H1 (cell line): ENCODE data around the gene SP9.

ENCODE experiments used
- CHD2 ChIP-seq: IDR thresholded peaks from 2 replicates; pipeline ENCODE4 v1.6.1; 2012; ENCODE audit warnings: low read length, improper control_type of control experiment
- CTCF ChIP-seq, 3 experiments: IDR thresholded peaks; 1 replicate in 2 of 3; 2 replicates in 1 of 3; pipeline versions ENCODE4 v1.5.1 to v1.6.1; 2011; ENCODE audit warnings: low read length in 3 of 3, mild to moderate bottlenecking in 3 of 3, inconsistent platforms in 2 of 3, low read depth in 1 of 3, moderate library complexity in 1 of 3; ENCODE audit not compliant: insufficient read depth in 1 of 3; ENCODE audit errors: control extremely low read depth in 1 of 3
- EZH2 ChIP-seq: fragments of 200-600 bp; sonication (generic); IDR thresholded peaks from 2 replicates; pipeline ENCODE4 v1.7.1; 2012; ENCODE audit warnings: low read depth, mild to moderate bottlenecking, moderate library complexity, low read length, inconsistent platforms; ENCODE audit not compliant: severe bottlenecking
- JUN ChIP-seq: IDR thresholded peaks from 2 replicates; pipeline ENCODE4 v1.6.1; 2011; ENCODE audit warnings: low read depth, mild to moderate bottlenecking, improper control_type of control experiment, low read length
- MAFK ChIP-seq: IDR thresholded peaks from 2 replicates; pipeline ENCODE4 v1.6.1; 2012; ENCODE audit warnings: low read depth, mild to moderate bottlenecking, improper control_type of control experiment, low read length
- MAX ChIP-seq: IDR thresholded peaks from 2 replicates; pipeline ENCODE4 v1.6.1; 2012; ENCODE audit warnings: inconsistent platforms
- NANOG ChIP-seq: IDR thresholded peaks from 2 replicates; pipeline ENCODE4 v1.6.1; 2011; ENCODE audit warnings: low read length, low read depth, mild to moderate bottlenecking, inconsistent platforms; ENCODE audit not compliant: insufficient read depth, poor library complexity, severe bottlenecking
- POLR2A ChIP-seq, 2 experiments: IDR thresholded peaks; 1 replicate in 1 of 2; 2 replicates in 1 of 2; pipeline ENCODE4 v1.6.1; 2011; ENCODE audit warnings: low read depth in 2 of 2, low read length in 2 of 2, mild to moderate bottlenecking in 2 of 2; ENCODE audit errors: control extremely low read depth in 1 of 2
- POLR2AphosphoS5 ChIP-seq: IDR thresholded peaks from 2 replicates; pipeline ENCODE4 v1.6.1; 2011; ENCODE audit warnings: low read depth, low read length
- RAD21 ChIP-seq, 2 experiments: IDR thresholded peaks in 1 of 2; conservative IDR thresholded peaks in 1 of 2; 2 replicates each; pipeline ENCODE4 v1.6.1; 2011; ENCODE audit warnings: low read depth in 2 of 2, low read length in 2 of 2, improper control_type of control experiment in 1 of 2, inconsistent platforms in 1 of 2, mild to moderate bottlenecking in 1 of 2, moderate library complexity in 1 of 2
- SRF ChIP-seq: IDR thresholded peaks from 2 replicates; pipeline ENCODE4 v1.6.1; 2011; ENCODE audit warnings: mild to moderate bottlenecking, low read depth, low read length, moderate library complexity
- USF2 ChIP-seq: IDR thresholded peaks from 2 replicates; pipeline ENCODE4 v1.6.1; 2011; ENCODE audit warnings: low read length, improper control_type of control experiment

DNA sequence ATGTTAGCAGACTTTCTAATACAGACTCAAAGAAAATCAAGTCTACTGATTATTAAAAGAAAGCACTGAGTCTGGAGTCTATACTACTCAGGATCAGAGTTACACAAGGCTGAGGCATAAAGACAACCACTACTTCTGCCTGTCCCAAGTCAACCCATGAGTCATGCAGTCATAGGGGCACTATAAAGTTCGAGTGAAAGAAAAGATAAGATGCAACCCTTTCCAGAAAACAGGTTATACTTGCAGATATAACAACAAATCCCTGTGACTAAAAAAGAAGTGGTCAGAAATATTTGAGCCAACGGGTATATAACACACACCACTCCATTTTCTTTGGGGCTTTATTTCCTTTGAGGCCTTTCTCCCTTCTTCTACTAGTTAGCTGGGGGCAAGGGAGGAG lies 42.2 kb downstream of the SP9 start:
- TF ChIP-seq MAX, result no peak
- no peak for TF ChIP-seq POLR2A (IDR thresholded peaks at IDR 0.05; ENCODE audit: control extremely low read depth in 1 of 2, low read depth in 2 of 2, low read length in 2 of 2)
- no peak for TF ChIP-seq CTCF (IDR thresholded peaks at IDR 0.05; ENCODE audit: control extremely low read depth in 1 of 3, insufficient read depth in 1 of 3, low read depth in 1 of 3, low read length in 3 of 3)
- TF ChIP-seq CHD2, result no peak
- TF ChIP-seq MAFK, result no peak
- no peak for TF ChIP-seq RAD21 (IDR thresholded peaks at IDR 0.05 in 1 of 2, conservative IDR thresholded peaks at IDR 0.05 in 1 of 2; ENCODE audit: low read depth in 2 of 2, low read length in 2 of 2)
- no peak for TF ChIP-seq NANOG
- no peak for TF ChIP-seq JUN
- TF ChIP-seq SRF, result no peak
- TF ChIP-seq USF2, result no peak
- no peak for TF ChIP-seq POLR2AphosphoS5
- no peak for TF ChIP-seq EZH2
